Stomach smooth muscle (tissue), 2 donors: ENCODE data around the gene CNKSR3.

ENCODE experiments used
- H3K27ac ChIP-seq: one replicate; pipeline ENCODE4 v1.7.0; 2013; ENCODE audit warnings: mild to moderate bottlenecking, low read length, inconsistent platforms
- H3K27me3 ChIP-seq, 2 donors: one replicate each; pipeline ENCODE4 v1.7.0; 2013; ENCODE audit warnings: low read length in 2 of 2; ENCODE audit not compliant: insufficient read depth in 2 of 2, control insufficient read depth in 1 of 2
- H3K36me3 ChIP-seq, 2 donors: one replicate each; pipeline ENCODE4 v1.7.0; 2013; ENCODE audit warnings: low read length in 2 of 2; ENCODE audit not compliant: control insufficient read depth in 2 of 2, insufficient read depth in 2 of 2
- H3K4me1 ChIP-seq: one replicate; pipeline ENCODE4 v1.7.0; 2013; ENCODE audit warnings: low read length; ENCODE audit not compliant: control insufficient read depth, insufficient read depth
- H3K4me3 ChIP-seq, 2 donors: one replicate each; pipeline ENCODE4 v1.7.0; 2013; ENCODE audit warnings: low read length in 2 of 2
- H3K9ac ChIP-seq, 2 donors: one replicate each; pipeline ENCODE4 v1.7.0; 2013; ENCODE audit warnings: low read length in 2 of 2, mild to moderate bottlenecking in 1 of 2
- H3K9me3 ChIP-seq, 2 donors: one replicate each; pipeline ENCODE4 v1.7.0; 2013; ENCODE audit warnings: low read length in 2 of 2; ENCODE audit not compliant: control insufficient read depth in 2 of 2
- donor health status: healthy.
- donor health status: Pancreatic carcinoma.

The CNKSR3 gene

GRCh38 chr6:154512201-154512600 lies 1.7 kb upstream of the CNKSR3 start:
- Histone ChIP-seq H3K4me1 (peaks cover 9% of the 10 kb centered on the region), H3K4me3 (peak overlapping the region; percentile 44 to 46), H3K36me3 (no peaks in the 10 kb centered on the region), H3K9ac (peak overlapping the region in 1 of 2 donors; percentile 9), H3K27ac (no peak overlapping the region), H3K27me3 (no peaks in the 10 kb centered on the region), H3K9me3 (no peaks in the 10 kb centered on the region)

GRCh38 chr6:154511791-154512190 lies 1.3 kb upstream of the CNKSR3 start:
- H3K9ac ChIP-seq, result peak overlapping the region in 1 of 2 donors; percentile 9
- H3K27me3 ChIP-seq, result no peaks in the 10 kb centered on the region
- no peaks in the 10 kb centered on the region for H3K9me3 ChIP-seq
- peak overlapping the region; percentile 44 to 46 for H3K4me3 ChIP-seq
- no peak overlapping the region for H3K27ac ChIP-seq
- peaks cover 11% of the 10 kb centered on the region for H3K4me1 ChIP-seq
- no peaks in the 10 kb centered on the region for H3K36me3 ChIP-seq

- peaks cover 20% of the 10 kb centered on the region for H3K4me1 ChIP-seq
- no peaks in the 10 kb centered on the region for H3K9me3 ChIP-seq
- no peaks in the 10 kb centered on the region for H3K36me3 ChIP-seq
- H3K4me3 ChIP-seq, result peak overlapping the region; percentile 84 to 92
- peak overlapping the region; percentile 91 for H3K27ac ChIP-seq
- H3K9ac ChIP-seq, result peak overlapping the region; percentile 92
- H3K27me3 ChIP-seq, result no peaks in the 10 kb centered on the region
Measured at GRCh38 chr6:154509421-154510143, 903 bp downstream of the CNKSR3 start.

- H3K4me1 ChIP-seq, result peaks cover 27% of the 10 kb centered on the region
- peak overlapping the region; percentile 84 to 92 for H3K4me3 ChIP-seq
- H3K27ac ChIP-seq, result peak overlapping the region; percentile 8
- peak overlapping the region; percentile 92 for H3K9ac ChIP-seq
- H3K9me3 ChIP-seq, result no peaks in the 10 kb centered on the region
- no peaks in the 10 kb centered on the region for H3K27me3 ChIP-seq
- no peaks in the 10 kb centered on the region for H3K36me3 ChIP-seq
Measured at GRCh38 chr6:154508573-154509375, 1.7 kb downstream of the CNKSR3 start.

- no peak overlapping the region for H3K9ac ChIP-seq
- no peaks in the 10 kb centered on the region for H3K36me3 ChIP-seq
- peak overlapping the region; percentile 84 to 92 for H3K4me3 ChIP-seq
- H3K27me3 ChIP-seq, result no peaks in the 10 kb centered on the region
- H3K4me1 ChIP-seq, result peaks cover 32% of the 10 kb centered on the region
- no peaks in the 10 kb centered on the region for H3K9me3 ChIP-seq
- H3K27ac ChIP-seq, result no peak overlapping the region
Measured at GRCh38 chr6:154506991-154507898, 3.2 kb downstream of the CNKSR3 start.

GRCh38 chr6:154506582-154506981 lies 3.9 kb downstream of the CNKSR3 start:
- H3K4me3 ChIP-seq, result peak overlapping the region in 1 of 2 donors; percentile 84
- H3K9ac ChIP-seq, result no peak overlapping the region
- no peaks in the 10 kb centered on the region for H3K27me3 ChIP-seq
- no peaks in the 10 kb centered on the region for H3K9me3 ChIP-seq
- H3K27ac ChIP-seq, result no peak overlapping the region
- peaks cover 29% of the 10 kb centered on the region for H3K4me1 ChIP-seq
- no peaks in the 10 kb centered on the region for H3K36me3 ChIP-seq

- Histone ChIP-seq H3K27me3 (no peaks in the 10 kb centered on the region), H3K4me1 (peaks cover 29% of the 10 kb centered on the region), H3K9me3 (no peaks in the 10 kb centered on the region), H3K36me3 (no peaks in the 10 kb centered on the region), H3K4me3 (no peak overlapping the region), H3K27ac (no peak overlapping the region), H3K9ac (no peak overlapping the region)
Measured at GRCh38 chr6:154506108-154506507, 4.4 kb downstream of the CNKSR3 start.

- Histone ChIP-seq H3K27me3 (no peaks in the 10 kb centered on the region), H3K9me3 (no peaks in the 10 kb centered on the region), H3K4me3 (no peak overlapping the region), H3K4me1 (peaks cover 32% of the 10 kb centered on the region), H3K9ac (no peak overlapping the region), H3K36me3 (no peaks in the 10 kb centered on the region), H3K27ac (no peak overlapping the region)
Measured at GRCh38 chr6:154504865-154505449, 5.5 kb downstream of the CNKSR3 start.

GRCh38 chr6:154504102-154504501 lies 6.4 kb downstream of the CNKSR3 start:
- H3K27me3 ChIP-seq, result no peaks in the 10 kb centered on the region
- no peaks in the 10 kb centered on the region for H3K36me3 ChIP-seq
- no peak overlapping the region for H3K27ac ChIP-seq
- peak overlapping the region in 1 of 2 donors; percentile 29 for H3K4me3 ChIP-seq
- H3K4me1 ChIP-seq, result peaks cover 32% of the 10 kb centered on the region
- no peaks in the 10 kb centered on the region for H3K9me3 ChIP-seq
- H3K9ac ChIP-seq, result no peak overlapping the region

- no peaks in the 10 kb centered on the region for H3K9me3 ChIP-seq
- H3K36me3 ChIP-seq, result no peaks in the 10 kb centered on the region
- H3K4me1 ChIP-seq, result peaks cover 31% of the 10 kb centered on the region
- H3K27ac ChIP-seq, result no peak overlapping the region
- H3K27me3 ChIP-seq, result no peaks in the 10 kb centered on the region
- H3K9ac ChIP-seq, result no peak overlapping the region
- H3K4me3 ChIP-seq, result no peak overlapping the region
Measured at GRCh38 chr6:154503658-154504057, 6.8 kb downstream of the CNKSR3 start.
